H9 (cell line): ENCODE measurements around the gene PREX1. TPM values are rescaled to one million over a fixed set of nuclear protein-coding genes. Genes with fewer than 3 reads are reported as not detected.

Source experiments
- DNase-seq: peaks from one replicate; pipeline ENCODE4 v3.0.0-alpha.2; 2017
- H2AFZ ChIP-seq: one replicate; pipeline ENCODE4 v1.6.1; 2013; ENCODE audit warnings: mild to moderate bottlenecking, low read length, control low read depth, moderate library complexity
- H2AK5ac ChIP-seq: 2 replicates; pipeline ENCODE4 v1.6.1; 2013; ENCODE audit warnings: low read length, control low read depth, mixed read lengths; ENCODE audit not compliant: insufficient read length
- H2BK120ac ChIP-seq: one replicate; pipeline ENCODE4 v1.6.1; 2013; ENCODE audit warnings: low read depth, mild to moderate bottlenecking, low read length, control low read depth, inconsistent platforms; ENCODE audit not compliant: poor library complexity, severe bottlenecking
- H2BK12ac ChIP-seq: 2 replicates; pipeline ENCODE4 v1.6.1; 2013; ENCODE audit warnings: low read length, control low read depth, mixed read lengths, low read depth; ENCODE audit not compliant: insufficient read length
- H2BK15ac ChIP-seq: 2 replicates; pipeline ENCODE4 v1.6.1; 2013; ENCODE audit warnings: low read depth, low read length, control low read depth
- H2BK20ac ChIP-seq: one replicate; pipeline ENCODE4 v1.6.1; 2013; ENCODE audit warnings: low read depth, mild to moderate bottlenecking, low read length, control low read depth, inconsistent platforms; ENCODE audit not compliant: poor library complexity, severe bottlenecking
- H2BK5ac ChIP-seq: 2 replicates; pipeline ENCODE4 v1.6.1; 2013; ENCODE audit warnings: low read length, control low read depth, mixed read lengths; ENCODE audit not compliant: insufficient read length
- H3K14ac ChIP-seq: 2 replicates; pipeline ENCODE4 v1.6.1; 2013; ENCODE audit warnings: low read length, control low read depth; ENCODE audit not compliant: insufficient read depth
- H3K18ac ChIP-seq: 2 replicates; pipeline ENCODE4 v1.6.1; 2013; ENCODE audit warnings: low read depth, mild to moderate bottlenecking, mixed read lengths, low read length, control low read depth; ENCODE audit not compliant: insufficient read length
- H3K23ac ChIP-seq: 2 replicates; pipeline ENCODE4 v1.6.1; 2013; ENCODE audit warnings: low read length, control low read depth, mixed read lengths, low read depth; ENCODE audit not compliant: insufficient read length
- H3K23me2 ChIP-seq: 2 replicates; pipeline ENCODE4 v1.6.1; 2013; ENCODE audit warnings: low read depth, mild to moderate bottlenecking, mixed read lengths, low read length, control low read depth; ENCODE audit not compliant: insufficient read length, poor library complexity, severe bottlenecking
- H3K27ac ChIP-seq: 2 replicates; pipeline ENCODE4 v1.5.1; 2013; ENCODE audit warnings: low read length, control low read depth, mixed read lengths, low read depth; ENCODE audit not compliant: insufficient read length
- H3K27me3 ChIP-seq: 2 replicates; pipeline ENCODE4 v1.6.1; 2013; ENCODE audit warnings: low read length, control low read depth, inconsistent platforms; ENCODE audit not compliant: insufficient read depth
- H3K4ac ChIP-seq: 2 replicates; pipeline ENCODE4 v1.6.1; 2013; ENCODE audit warnings: low read depth, mild to moderate bottlenecking, control low read depth, inconsistent platforms, low read length, moderate library complexity
- H3K4me1 ChIP-seq: 2 replicates; pipeline ENCODE4 v1.6.1; 2013; ENCODE audit warnings: low read length, control low read depth, inconsistent platforms; ENCODE audit not compliant: insufficient read depth
- H3K4me2 ChIP-seq: 2 replicates; pipeline ENCODE4 v1.6.1; 2013; ENCODE audit warnings: low read length, control low read depth, mixed read lengths; ENCODE audit not compliant: insufficient read length, insufficient read depth
- H3K56ac ChIP-seq: 2 replicates; pipeline ENCODE4 v1.6.1; 2013; ENCODE audit warnings: low read depth, mild to moderate bottlenecking, mixed read lengths, low read length, control low read depth; ENCODE audit not compliant: insufficient read length
- H3K79me1 ChIP-seq: 2 replicates; pipeline ENCODE4 v1.6.1; 2013; ENCODE audit warnings: low read depth, mild to moderate bottlenecking, moderate library complexity, low read length, control low read depth, inconsistent platforms; ENCODE audit not compliant: insufficient read depth, poor library complexity, severe bottlenecking
- H3K79me2 ChIP-seq: 2 replicates; pipeline ENCODE4 v1.6.1; 2013; ENCODE audit warnings: low read length, control low read depth, inconsistent platforms; ENCODE audit not compliant: insufficient read depth
- H3K9ac ChIP-seq: 2 replicates; pipeline ENCODE4 v1.6.1; 2013; ENCODE audit warnings: low read length, control low read depth, mixed read lengths; ENCODE audit not compliant: insufficient read length; ENCODE audit errors: extremely low read depth
- H3K9me3 ChIP-seq: one replicate; pipeline ENCODE4 v1.6.1; 2013; ENCODE audit warnings: low read depth, low read length, inconsistent platforms; ENCODE audit not compliant: control insufficient read depth
- H3T11ph ChIP-seq: one replicate; pipeline ENCODE4 v1.6.1; 2013; ENCODE audit warnings: mild to moderate bottlenecking, low read length, control low read depth, inconsistent platforms
- H4K20me1 ChIP-seq: one replicate; pipeline ENCODE4 v1.6.1; 2013; ENCODE audit not compliant: control insufficient read depth, insufficient read length, insufficient read depth
- H4K5ac ChIP-seq: 2 replicates; pipeline ENCODE4 v1.6.1; 2013; ENCODE audit warnings: low read depth, mild to moderate bottlenecking, mixed read lengths, low read length, control low read depth; ENCODE audit not compliant: insufficient read length
- H4K8ac ChIP-seq: replicated peaks from 2 replicates; pipeline ENCODE4 v1.6.1; 2013; ENCODE audit warnings: low read length, control low read depth, mixed read lengths, low read depth; ENCODE audit not compliant: insufficient read length
- H4K91ac ChIP-seq: 2 replicates; pipeline ENCODE4 v1.6.1; 2013; ENCODE audit warnings: low read depth, mild to moderate bottlenecking, moderate library complexity, mixed read lengths, low read length, control low read depth; ENCODE audit not compliant: insufficient read length
- H3K27ac Mint-ChIP-seq, 3 experiments: 2 replicates in 2 of 3; 3 replicates in 1 of 3; pipeline ENCODE4 v1.8.0; 2020 to 2021; ENCODE audit warnings: mixed read lengths in 3 of 3, mild to moderate bottlenecking in 1 of 3, moderate library complexity in 1 of 3
- H3K27me3 Mint-ChIP-seq: 2 replicates; pipeline ENCODE4 v1.8.0; 2021; ENCODE audit warnings: low read depth, mild to moderate bottlenecking, moderate library complexity, mixed read lengths
- H3K36me3 Mint-ChIP-seq, 3 experiments: 2 replicates in 2 of 3; 3 replicates in 1 of 3; pipeline ENCODE4 v1.8.0; 2020 to 2021; ENCODE audit warnings: low read depth in 3 of 3, mixed read lengths in 3 of 3; ENCODE audit not compliant: insufficient read depth in 1 of 3
- H3K4me1 Mint-ChIP-seq, 2 experiments: 2 replicates each; pipeline ENCODE4 v1.8.0; 2020; ENCODE audit warnings: mixed read lengths in 2 of 2
- H3K4me3 Mint-ChIP-seq, 2 experiments: 2 replicates in 1 of 2; 3 replicates in 1 of 2; pipeline ENCODE4 v1.8.0; 2020 to 2021; ENCODE audit warnings: mild to moderate bottlenecking in 2 of 2, mixed read lengths in 2 of 2, moderate library complexity in 1 of 2
- H3K9me3 Mint-ChIP-seq, 2 experiments: 2 replicates in 1 of 2; 3 replicates in 1 of 2; pipeline ENCODE4 v1.8.0; 2020; ENCODE audit warnings: mild to moderate bottlenecking in 2 of 2, mixed read lengths in 2 of 2, moderate library complexity in 1 of 2
- WGBS: extraction: QIAGEN DNeasy Blood & Tissue Kit; methylation state at CpG from one replicate; pipeline ENCODE4 v1.1.7; 2013; ENCODE audit warnings: missing lambda C conversion rate, low lambda C conversion rate, mixed read lengths; ENCODE audit not compliant: insufficient read length; ENCODE audit errors: extremely low coverage; 5-methylcytosine and 5-hydroxymethylcytosine counted together
- total RNA-seq: library from RNA; stranded (reverse); gene quantifications from 2 replicates; pipeline ENCODE4 v1.2.1, GENCODE V29; 2021
- TF ChIP-seq, protein P1 (sequence below): fragments of 200-600 bp; sonication (generic); conservative IDR thresholded peaks from 3 replicates; pipeline ENCODE4 v1.8.0; 2021; ENCODE audit warnings: antibody characterized with exemption, mild to moderate bottlenecking

Gene PREX1
- total RNA-seq, 1 experiment from 2014 or later = 6.6 TPM

DNA sequence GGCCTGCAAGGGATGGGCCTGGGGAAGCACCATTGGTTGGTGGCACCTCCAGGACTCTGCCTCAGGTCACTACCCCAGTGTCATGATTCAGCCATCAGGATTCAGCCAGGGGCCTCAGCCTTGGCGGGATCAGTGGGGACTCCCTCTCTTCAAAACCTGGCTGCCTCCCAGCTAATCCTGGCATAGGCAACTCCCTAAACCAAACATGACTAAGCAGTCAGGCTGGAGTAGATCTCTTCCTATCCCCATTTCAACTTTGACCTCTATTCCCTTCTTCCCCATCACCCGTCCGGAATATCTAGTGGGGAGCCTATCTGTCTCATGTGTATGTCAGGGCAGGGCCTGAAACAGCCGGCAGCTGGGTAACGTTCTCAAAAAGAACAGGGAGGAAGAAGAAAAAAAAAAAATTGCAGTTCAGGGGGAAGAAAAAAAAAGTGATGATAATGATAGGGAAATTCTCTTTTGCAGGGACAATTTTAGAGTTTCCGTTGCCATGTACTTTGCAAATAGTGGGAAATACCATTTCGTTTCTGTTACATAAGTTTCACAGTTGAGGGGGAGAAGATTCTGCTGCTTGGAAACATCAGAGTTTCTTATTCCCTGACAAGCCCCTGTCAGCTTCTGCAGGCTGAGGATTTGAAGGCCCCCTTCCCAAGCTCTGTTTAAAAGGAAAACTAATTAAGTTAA, 4.1 kb upstream of the PREX1 start:
- no peak overlapping the region for H3K23ac ChIP-seq
- H3K27ac Mint-ChIP-seq = no peak overlapping the region
- no peak overlapping the region for H3K4ac ChIP-seq
- no peak overlapping the region for H3K4me2 ChIP-seq
- H3K9ac ChIP-seq = no peak overlapping the region
- H3K18ac ChIP-seq = no peak overlapping the region
- no peaks in the 10 kb centered on the region for H3K36me3 Mint-ChIP-seq
- no peak overlapping the region for H2BK20ac ChIP-seq
- no peak overlapping the region for H2BK5ac ChIP-seq
- WGBS = no CpG with 5 or more reads among the region's 7 CpGs
- H3K14ac ChIP-seq = no peak overlapping the region
- H3K9me3 ChIP-seq = no peaks in the 10 kb centered on the region
- no peak overlapping the region for H3K56ac ChIP-seq
- no peak overlapping the region for H2AK5ac ChIP-seq
- H3K23me2 ChIP-seq = peaks cover 10% of the 10 kb centered on the region
- H3T11ph ChIP-seq = no peak overlapping the region
- no peaks in the 10 kb centered on the region for H3K4me1 ChIP-seq
- H3K27ac ChIP-seq = no peak overlapping the region
- peaks cover 8% of the 10 kb centered on the region for H3K27me3 ChIP-seq
- H4K5ac ChIP-seq = no peak overlapping the region
- H4K91ac ChIP-seq = no peak overlapping the region
- no peaks in the 10 kb centered on the region for H3K9me3 Mint-ChIP-seq
- TF ChIP-seq, protein P1, sequence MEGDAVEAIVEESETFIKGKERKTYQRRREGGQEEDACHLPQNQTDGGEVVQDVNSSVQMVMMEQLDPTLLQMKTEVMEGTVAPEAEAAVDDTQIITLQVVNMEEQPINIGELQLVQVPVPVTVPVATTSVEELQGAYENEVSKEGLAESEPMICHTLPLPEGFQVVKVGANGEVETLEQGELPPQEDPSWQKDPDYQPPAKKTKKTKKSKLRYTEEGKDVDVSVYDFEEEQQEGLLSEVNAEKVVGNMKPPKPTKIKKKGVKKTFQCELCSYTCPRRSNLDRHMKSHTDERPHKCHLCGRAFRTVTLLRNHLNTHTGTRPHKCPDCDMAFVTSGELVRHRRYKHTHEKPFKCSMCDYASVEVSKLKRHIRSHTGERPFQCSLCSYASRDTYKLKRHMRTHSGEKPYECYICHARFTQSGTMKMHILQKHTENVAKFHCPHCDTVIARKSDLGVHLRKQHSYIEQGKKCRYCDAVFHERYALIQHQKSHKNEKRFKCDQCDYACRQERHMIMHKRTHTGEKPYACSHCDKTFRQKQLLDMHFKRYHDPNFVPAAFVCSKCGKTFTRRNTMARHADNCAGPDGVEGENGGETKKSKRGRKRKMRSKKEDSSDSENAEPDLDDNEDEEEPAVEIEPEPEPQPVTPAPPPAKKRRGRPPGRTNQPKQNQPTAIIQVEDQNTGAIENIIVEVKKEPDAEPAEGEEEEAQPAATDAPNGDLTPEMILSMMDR = no peak
- H3K4me1 Mint-ChIP-seq = peaks cover 9 to 17% of the 10 kb centered on the region in 2 experiments
- no peaks in the 10 kb centered on the region for H4K20me1 ChIP-seq
- H4K8ac ChIP-seq = no peak overlapping the region
- DNase-seq = no peak
- H2AFZ ChIP-seq = no peak overlapping the region
- H2BK12ac ChIP-seq = no peak overlapping the region
- no peaks in the 10 kb centered on the region for H3K79me1 ChIP-seq
- H3K79me2 ChIP-seq = no peaks in the 10 kb centered on the region
- no peak overlapping the region for H2BK120ac ChIP-seq
- no peak overlapping the region for H2BK15ac ChIP-seq
- H3K27me3 Mint-ChIP-seq = peaks cover 71% of the 10 kb centered on the region
- no peak overlapping the region for H3K4me3 Mint-ChIP-seq
